GM18498 (cell line): ENCODE results near the gene ZSWIM4.

Experiments
- ATAC-seq: cut with Tn5 transposase; IDR thresholded peaks from one replicate; pipeline ENCODE4 v1.9.1; 2021; ENCODE audit warnings: mild to moderate bottlenecking, moderate library complexity; ENCODE audit not compliant: unreplicated experiment

ZSWIM4 gene

GRCh38 chr19:13831537-13832467, 36.6 kb downstream of the ZSWIM4 start:
- ATAC-seq: no peak

DNA sequence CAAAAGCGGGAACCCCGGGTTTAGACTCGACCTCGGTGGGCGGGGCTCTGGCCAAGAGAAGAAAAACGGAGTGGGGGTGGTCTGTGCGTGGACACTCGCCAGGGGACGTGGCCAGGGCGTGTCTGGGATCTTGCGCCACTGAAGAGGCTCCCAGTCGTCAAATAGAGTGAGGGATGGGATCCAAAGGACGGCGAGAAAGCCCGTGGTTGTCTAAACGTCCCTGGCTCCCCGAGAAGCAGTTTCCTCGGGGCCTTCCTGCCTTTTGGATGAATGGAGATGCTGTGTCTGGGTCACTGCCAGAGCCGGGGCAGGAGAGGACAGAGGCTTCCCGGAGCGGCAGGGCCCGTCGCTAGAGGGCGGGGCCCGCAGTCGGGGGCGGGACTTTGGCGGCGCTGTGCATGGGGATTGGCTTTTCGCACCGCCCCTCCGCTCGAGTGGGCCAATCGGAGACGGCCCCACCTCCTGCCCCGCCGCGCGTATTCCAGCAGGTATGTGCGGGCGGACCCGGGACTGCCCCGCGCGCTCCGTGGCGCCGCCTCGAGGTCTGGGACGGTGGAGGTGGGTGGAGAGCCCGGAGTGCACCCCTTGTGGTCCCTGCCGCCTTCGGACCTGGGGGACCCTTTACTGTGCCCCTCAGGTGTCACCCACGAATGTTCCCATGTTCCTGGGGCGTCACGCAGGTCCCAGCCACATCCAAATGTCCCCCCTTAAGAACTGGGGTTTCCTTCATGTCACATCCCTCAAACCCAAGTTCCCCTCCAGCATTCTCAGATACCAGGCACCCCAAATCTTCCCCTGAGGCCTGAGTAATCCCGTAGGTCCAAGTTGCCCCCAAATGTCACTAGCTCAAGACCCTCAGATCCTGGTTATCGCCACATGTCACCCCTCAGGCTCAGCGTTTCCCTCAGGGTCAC, 38.3 kb downstream of the ZSWIM4 start:
- ATAC-seq: peak; percentile 77

DNA sequence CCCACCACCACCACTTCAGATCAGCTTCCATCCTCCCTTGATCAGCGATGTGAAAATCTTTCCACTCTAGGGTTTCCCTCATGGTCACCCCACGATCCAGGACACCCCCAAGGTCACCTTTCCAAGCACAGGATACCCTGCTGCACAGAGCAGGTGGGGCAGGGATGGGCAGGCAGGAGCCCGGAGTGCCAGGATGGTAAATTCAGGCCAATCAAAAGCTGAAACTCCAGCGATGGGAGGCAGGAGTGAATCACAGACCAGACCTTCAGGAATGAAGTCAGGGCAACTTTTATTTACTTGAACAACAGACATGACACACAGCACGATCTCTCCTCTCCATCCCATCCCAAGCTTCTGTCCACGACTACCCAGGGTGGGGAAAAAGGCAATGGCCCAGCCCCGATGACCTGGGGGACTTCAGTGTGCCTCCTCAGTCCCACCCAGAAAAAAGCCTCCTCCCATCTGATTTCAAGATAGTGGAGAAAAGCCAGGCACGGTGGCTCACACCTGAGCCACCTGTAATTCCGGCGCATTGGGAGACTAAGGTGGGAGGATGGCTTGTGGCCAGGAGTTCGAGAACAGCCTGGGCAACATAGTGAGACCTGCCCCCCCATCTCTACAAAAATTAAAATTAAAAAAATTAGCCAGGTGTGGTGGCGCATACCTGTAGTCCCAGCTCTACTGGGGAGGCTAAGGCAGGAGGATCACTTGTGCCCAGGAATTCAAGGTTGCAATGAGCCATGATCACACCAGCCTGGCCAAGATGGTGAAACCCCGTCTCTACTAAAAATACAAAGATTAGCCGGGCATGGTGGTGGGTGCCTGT, 39.2 kb downstream of the ZSWIM4 start:
- no peak for ATAC-seq

DNA sequence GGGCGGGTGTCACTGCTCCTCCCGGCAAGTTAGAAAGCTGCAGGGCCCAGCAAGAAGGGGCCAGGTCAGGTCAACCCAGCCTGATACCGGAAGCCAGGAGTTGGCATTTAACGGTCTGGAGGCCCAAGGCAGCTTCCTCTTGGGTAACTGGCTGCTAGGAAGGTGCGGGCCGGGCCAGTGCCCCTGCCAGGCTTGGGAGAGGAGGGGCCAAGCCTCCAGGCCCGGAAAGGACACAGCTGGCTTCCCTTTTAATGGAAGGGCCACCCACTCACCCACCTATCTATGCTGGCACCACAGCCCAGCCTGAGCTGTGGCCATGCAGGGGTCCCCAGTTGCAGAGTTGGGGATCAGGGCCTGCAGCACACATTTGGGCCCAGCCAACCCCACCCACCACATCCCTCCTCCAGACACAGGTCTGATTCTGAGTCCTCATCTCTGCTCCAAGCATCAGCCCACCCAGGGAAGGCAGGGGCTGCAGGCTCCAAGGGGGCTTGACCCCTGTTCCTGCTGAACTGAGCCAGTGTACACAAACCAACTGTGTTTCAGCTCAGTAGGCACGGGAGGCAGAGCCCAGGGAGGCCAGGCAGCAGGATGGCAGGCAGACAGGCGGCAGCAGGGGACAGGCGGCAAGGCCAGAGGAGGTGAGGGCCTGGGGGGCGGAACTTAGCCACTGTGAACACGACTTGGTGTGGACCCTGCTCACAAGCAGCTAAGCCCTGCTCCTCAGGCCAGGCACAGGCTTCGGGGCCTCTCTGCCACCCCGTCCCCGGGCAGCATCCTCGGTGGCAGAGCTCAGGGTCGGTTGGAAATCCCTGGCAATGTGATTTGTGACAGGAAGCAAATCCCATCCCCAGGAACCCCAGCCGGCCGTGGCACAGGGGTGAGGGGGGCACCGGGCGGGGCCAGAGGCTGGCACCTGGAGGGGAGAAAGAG, 40.8 kb downstream of the ZSWIM4 start:
- ATAC-seq: no peak

DNA sequence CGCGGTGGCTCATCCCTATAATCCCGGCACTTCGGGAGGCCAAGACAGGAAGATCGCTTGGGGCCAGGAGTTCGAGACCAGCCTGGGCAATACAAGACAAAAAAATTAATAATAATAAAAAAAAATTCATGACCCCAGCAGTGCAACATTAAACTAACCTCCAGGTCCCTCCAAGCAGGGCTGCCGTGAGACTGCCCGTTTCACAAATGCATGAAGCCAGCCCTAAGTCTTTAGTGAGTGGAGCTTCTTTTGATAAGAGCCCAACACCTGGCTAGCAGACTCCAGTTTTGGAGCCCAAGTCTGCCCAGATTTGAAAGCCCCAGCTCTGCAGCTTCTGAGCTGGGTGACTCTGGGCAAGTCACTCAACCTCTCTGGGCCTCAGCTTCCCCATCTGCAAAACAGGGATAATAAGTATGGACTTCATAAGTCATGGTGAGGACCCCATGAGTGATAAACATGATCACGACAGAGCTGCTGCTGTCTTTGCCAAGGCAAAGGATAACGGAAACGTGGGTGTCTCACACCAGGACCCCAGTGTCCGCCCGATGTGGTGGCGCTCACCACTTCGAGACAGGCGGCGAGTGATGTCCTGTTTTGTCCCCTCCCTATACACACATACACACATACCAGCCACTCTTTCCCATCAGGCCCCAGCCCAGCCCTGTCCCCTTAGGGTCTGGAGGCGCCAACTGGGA, 43.3 kb downstream of the ZSWIM4 start:
- ATAC-seq: no peak

DNA sequence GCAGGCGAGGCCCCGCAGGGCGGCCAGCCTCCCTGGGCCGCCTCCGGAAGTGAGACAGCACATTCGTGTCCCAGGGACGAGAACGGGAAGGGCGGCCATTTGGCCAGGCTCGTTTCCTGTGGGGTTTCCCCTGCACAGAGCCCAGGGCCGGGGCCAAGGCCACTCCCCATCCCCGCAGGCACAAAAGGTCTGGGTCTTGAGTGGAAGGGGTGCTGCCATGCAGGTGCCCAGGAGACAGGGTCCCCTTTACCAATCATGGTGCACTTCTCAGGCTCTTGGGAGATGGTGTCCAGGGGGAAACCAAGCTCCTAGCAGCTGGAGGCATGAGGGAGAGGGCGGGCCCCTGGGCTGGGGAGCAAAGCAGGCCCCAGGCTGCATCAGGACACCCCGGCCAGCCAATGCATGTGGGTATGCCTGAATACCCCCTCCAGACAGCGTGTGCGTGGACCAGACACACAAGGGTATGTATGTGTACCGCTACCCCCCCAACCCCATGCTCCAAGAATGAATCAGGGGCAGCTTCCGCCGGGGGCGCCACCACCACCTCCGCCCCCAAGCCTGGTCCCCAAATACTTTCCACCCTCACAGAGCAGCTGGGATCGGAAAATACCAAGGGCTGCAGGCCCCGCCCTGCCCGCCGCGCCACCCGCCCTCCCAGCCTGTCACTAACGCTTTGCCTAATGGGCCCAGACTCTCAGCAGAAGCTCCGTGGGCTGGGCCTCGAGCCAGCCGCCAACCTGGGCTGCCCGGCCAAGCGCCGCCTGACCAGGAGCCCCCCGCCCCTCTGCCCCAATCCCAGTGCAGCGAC, 44.1 kb downstream of the ZSWIM4 start:
- peak; percentile 34 for ATAC-seq

DNA sequence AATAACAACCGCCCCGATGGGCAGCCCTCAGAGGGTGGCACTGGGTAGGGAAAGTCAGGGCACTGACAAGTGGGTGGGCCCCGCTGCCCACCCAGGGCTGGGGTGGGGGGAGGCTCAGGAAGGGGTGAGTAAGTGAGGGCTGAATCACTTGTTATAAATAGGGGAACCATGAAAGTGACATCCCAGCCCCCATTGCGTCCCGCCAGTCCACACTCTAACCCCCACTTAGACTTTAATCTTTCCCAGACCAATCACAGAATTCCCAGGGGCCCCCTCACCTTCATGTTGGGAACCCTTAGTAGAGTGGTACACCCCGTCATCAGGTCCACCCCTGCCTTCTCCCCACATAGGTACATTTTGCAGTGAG, 44.7 kb downstream of the ZSWIM4 start:
- no peak for ATAC-seq

- no peak for ATAC-seq
Measured at GRCh38 chr19:13840305-13841085, 45.3 kb downstream of the ZSWIM4 start.

DNA sequence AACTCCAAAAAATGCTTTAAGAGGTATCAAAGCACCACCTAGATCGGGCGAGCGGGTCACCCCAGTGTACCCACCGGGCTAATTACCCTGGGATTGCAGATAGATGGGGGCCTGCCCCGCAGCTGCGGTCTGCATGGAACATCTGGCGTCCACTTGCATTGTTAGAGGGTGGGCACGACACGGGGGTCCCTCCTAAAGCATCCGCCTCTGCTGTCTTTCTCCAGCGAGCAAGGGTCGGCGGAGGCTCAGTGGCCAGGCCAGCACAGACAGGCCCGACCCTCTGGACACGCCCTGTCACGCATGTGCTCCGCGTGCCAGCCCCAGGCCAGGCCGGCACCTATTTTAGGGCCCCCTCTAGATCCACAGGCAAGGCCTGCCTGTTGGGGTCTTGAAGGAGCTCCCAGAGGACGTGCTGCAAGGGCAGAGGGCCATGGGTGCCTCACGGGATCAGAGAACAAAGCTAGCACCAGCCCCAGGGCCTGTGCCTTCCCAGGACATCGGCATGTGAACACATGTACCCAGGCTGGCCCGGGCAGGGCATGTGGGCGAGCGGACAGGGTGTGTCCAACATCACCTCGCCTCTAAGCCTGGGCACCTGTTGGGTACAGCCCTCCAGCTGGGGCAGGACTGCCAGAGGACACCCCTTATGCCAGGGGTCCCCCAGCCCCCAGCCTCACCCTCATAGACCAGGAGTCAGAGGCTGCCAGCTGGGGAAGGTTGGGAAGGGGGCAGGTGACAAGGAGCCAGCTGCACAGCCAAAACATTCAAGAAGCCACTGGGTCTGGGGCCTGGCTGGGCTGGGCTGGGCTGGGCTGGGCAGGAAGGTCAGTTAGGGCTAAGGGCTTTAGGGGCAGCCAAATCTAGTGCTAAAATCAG, 46.1 kb downstream of the ZSWIM4 start:
- ATAC-seq: no peak

- ATAC-seq: no peak
Measured at GRCh38 chr19:13841962-13842290, 46.7 kb downstream of the ZSWIM4 start.

DNA sequence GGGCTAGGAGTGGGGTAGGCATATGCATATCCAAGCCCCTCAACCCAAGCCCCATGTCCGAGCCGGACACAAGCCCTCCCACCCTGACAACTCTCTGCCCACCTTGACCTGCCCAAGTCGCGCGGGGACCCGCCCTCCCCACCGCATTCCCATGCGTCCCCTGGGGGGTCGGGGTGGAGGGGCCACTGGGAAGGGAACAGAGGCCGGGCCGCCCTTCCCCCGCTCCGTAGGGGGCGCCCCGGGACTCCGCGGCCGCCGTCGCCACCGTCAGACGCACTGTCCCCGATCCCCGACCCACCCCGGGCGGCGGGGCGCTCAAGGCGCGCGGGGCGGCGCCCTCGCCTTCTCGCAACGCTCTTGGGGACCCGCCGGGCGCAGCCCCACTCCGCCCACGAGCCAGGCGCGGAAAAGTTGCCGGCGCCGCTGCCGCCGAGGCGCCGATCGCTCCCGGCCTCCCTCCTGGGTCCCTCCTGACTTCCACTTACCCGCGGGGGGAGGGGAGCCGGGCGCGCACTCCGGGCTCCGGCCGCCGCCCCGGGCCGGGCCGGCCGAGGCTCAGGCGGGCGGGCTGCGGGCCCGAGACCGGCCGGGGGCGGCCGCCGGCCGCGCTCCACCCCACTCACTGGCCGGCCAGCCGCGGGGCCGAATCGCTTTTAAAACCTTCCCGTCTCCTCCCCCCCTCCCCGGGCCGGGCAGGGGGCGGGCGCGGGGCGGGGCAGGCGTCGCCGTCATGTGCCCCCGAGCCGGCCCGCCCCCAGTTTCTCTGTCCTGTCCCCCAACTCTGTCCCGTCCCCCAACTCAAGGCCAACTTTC, 47.3 kb downstream of the ZSWIM4 start:
- peak; percentile 21 for ATAC-seq

GRCh38 chr19:13843104-13843921, 48.1 kb downstream of the ZSWIM4 start:
- no peak for ATAC-seq

GRCh38 chr19:13844130-13844631, 48.9 kb downstream of the ZSWIM4 start:
- no peak for ATAC-seq

- peak; percentile 58 for ATAC-seq
Measured at GRCh38 chr19:13846557-13847406, 51.5 kb downstream of the ZSWIM4 start.
